ENCODE measurements around the gene MPEG1.

MPEG1 gene, protein sequence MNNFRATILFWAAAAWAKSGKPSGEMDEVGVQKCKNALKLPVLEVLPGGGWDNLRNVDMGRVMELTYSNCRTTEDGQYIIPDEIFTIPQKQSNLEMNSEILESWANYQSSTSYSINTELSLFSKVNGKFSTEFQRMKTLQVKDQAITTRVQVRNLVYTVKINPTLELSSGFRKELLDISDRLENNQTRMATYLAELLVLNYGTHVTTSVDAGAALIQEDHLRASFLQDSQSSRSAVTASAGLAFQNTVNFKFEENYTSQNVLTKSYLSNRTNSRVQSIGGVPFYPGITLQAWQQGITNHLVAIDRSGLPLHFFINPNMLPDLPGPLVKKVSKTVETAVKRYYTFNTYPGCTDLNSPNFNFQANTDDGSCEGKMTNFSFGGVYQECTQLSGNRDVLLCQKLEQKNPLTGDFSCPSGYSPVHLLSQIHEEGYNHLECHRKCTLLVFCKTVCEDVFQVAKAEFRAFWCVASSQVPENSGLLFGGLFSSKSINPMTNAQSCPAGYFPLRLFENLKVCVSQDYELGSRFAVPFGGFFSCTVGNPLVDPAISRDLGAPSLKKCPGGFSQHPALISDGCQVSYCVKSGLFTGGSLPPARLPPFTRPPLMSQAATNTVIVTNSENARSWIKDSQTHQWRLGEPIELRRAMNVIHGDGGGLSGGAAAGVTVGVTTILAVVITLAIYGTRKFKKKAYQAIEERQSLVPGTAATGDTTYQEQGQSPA

DNA sequence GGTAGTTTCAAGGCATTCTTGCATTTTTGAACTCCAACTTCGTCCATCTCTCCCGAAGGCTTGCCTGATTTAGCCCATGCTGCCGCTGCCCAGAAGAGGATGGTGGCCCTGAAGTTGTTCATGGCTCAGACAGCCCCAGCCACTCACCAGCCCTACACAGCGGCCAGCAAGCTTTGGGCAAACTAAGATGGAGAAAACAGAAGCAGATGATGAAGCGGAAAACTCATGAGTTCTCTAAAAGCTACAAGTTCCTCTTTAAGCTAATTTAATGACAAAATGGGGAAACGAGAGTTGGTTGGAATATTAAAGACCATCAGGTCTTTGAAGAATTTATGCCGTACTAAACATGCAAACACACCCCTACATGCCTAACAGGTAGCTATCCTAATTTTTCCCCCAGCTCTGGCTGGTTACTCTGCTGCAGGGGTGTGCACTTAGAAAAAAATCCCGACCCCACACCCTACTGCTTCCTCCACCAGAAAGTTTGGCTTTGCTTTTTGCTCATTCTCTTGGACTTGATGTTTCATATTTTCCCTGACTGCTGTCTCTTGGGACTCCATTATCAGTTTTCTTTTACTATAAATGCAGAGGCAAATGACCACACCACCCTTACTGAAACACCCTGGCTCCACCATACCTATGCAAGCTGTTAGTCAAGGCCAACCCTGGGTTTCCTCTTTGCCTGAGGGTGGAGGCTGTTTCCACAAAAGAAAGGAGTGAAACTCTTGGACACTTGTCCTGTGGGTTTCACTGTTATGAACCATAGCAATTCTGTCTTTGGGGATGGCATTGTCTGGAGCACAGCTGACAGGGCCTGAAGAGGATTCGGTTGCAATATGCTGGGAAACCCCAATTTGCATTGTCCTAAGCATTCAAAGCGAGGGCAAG is at the start of gene MPEG1:
TSS of gene MPEG1 (minus strand) at position 184 of the 888 bp plus-strand sequence. CDS start at position 122, 62 bp downstream.
- TF ChIP-seq, protein P1, sequence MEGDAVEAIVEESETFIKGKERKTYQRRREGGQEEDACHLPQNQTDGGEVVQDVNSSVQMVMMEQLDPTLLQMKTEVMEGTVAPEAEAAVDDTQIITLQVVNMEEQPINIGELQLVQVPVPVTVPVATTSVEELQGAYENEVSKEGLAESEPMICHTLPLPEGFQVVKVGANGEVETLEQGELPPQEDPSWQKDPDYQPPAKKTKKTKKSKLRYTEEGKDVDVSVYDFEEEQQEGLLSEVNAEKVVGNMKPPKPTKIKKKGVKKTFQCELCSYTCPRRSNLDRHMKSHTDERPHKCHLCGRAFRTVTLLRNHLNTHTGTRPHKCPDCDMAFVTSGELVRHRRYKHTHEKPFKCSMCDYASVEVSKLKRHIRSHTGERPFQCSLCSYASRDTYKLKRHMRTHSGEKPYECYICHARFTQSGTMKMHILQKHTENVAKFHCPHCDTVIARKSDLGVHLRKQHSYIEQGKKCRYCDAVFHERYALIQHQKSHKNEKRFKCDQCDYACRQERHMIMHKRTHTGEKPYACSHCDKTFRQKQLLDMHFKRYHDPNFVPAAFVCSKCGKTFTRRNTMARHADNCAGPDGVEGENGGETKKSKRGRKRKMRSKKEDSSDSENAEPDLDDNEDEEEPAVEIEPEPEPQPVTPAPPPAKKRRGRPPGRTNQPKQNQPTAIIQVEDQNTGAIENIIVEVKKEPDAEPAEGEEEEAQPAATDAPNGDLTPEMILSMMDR (IDR thresholded peaks at IDR 0.05) = no peak

DNA sequence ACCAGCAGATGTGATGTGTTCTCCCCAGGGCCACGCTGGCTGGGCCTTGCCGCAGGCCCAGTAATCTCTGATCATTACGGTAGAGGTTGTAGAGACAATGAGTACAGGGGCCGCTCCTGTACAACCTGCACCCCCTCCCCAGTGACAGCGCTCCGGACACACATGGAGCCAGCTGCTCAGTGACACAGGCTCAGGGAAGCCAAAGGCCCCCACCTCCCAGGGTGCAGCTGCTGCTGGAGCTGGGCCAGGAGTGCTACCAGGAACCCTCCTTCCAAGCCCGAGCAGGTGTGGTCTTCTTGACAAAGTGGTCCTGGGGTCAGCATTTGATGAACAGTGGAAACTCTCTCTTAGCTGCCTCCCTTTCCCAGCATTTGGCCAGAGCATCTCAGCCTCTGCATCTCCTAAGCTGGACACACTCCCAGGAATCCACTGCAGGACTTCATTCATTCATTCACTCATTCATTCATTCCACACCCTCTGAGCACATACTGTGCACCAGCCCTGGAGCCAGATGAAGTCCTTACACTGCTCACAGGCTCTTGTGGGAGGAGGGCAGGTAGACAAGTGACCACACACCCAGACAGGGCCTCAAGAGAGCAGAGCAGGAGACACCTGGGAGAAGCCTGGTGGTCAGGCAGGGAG is 49.6 kb upstream of the MPEG1 start:
- TF ChIP-seq, protein P1 (IDR thresholded peaks at IDR 0.05) = no peak

DNA sequence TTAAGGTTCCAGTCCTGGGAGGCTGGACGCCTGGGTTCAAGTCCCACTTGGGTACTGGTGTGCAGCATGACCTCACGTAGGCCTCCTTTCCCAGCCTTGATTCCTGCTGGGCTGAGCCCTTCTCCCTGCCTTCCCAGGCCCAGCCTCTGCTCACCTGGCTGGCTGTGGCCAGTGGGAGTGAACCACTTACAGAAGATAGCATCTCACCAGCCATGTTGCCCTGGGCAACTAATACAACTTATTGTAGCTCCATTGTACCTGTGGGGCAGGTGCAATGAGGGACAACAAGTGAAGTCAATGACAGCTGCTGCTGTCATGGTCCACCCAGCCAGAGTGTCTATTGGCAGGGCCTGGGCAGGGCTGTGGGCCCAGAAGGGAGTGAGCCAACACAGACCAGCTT is 48.4 kb upstream of the MPEG1 start:
- TF ChIP-seq, protein P1 (IDR thresholded peaks at IDR 0.05) = no peak

DNA sequence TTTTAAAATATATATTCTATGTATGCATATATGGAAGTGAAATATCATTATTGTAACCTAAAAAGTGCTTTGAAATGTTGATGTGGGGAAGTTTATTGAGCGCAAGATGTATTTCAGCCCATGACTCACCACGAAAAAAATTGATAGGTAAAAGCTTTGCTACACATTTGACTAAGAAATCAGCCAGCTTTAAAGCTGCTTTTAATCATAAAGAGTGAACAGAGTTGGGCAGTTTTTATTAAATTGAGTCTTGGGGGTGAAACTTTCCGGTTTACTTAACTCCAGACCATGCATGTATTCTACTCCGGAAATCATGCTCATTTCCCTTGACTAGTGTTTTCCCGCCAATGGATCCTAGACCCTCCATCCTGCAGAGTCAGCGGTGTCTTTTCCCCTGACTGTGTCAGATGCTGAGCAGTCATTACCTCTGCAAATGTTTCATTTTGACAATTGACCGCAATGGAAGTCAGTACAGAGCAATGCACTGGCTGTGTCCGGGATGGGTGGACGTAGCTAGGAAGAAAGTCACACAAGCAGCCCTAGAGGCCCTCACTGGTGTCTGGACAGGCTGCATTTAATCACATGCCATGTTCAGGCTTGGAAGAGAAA is 47.2 kb upstream of the MPEG1 start:
- TF ChIP-seq, protein P1 (IDR thresholded peaks at IDR 0.05) = no peak

DNA sequence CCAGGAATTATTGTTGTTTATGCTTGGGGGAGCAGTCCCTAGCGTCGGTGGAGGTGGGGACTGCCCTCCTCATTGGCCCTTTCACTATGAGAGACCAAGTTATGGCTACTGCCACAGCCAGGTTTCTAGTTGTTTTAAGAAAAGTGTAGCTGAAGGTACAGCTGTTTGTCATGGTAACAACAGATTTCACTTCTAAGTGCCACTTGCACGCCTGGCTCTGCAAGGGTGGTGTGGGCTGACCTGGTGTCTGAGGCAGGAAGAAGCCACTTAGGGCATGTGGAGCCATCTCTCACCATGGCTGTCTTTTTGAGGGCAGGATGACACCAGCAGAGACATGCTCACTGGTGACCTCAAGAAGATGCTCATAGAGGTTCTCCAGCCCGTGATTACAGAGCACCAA is 46.3 kb upstream of the MPEG1 start:
- TF ChIP-seq, protein P1 (IDR thresholded peaks at IDR 0.05) = no peak

DNA sequence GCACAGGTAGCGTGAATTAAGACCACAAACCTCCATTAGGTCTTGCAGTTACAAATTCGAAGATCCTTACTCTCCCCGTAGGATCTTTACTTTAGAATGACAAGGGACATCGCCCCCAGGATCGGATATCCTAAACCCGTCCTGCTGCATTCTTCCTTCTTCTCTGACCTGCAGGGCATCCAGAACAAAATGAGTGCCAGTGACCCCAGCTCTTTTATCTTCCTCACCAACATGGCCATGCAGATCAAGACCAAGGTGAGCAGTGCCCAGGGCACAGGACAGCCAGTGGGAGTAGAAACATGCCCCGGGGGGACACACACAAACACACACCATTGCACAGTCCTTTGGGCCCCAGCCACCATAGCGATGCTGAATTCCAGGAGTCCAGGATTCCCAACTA is 42.6 kb upstream of the MPEG1 start:
- TF ChIP-seq, protein P1 (IDR thresholded peaks at IDR 0.05) = no peak

All from LNCAP (cell line).